Activated gamma-delta T cell treated with Interleukin-2 at 50 U/mL for 16 hours (primary cell): Measurements from ENCODE around the gene ERGIC1.

ENCODE experiments used
- DNase-seq: peaks from one replicate; pipeline ENCODE4 v3.0.0-alpha.2; 2020

The ERGIC1 gene

GRCh38 chr5:172866802-172867748 is 33.0 kb downstream of the ERGIC1 start:
- DNase-seq: no peak

GRCh38 chr5:172867761-172868435 is 33.8 kb downstream of the ERGIC1 start:
- no peak for DNase-seq

- no peak for DNase-seq
Measured at GRCh38 chr5:172868436-172868923, 34.4 kb downstream of the ERGIC1 start.

- no peak for DNase-seq
Measured at GRCh38 chr5:172868924-172869591, 35.0 kb downstream of the ERGIC1 start.

GRCh38 chr5:172869691-172870090 is 35.6 kb downstream of the ERGIC1 start:
- DNase-seq: no peak

GRCh38 chr5:172870291-172870714 is 36.3 kb downstream of the ERGIC1 start:
- DNase-seq: no peak

GRCh38 chr5:172870715-172871461 is 36.8 kb downstream of the ERGIC1 start:
- DNase-seq: no peak

- DNase-seq: no peak
Measured at GRCh38 chr5:172871536-172871935, 37.5 kb downstream of the ERGIC1 start.

GRCh38 chr5:172871982-172872381 is 37.9 kb downstream of the ERGIC1 start:
- no peak for DNase-seq

GRCh38 chr5:172872997-172873491 is 39.0 kb downstream of the ERGIC1 start:
- DNase-seq: no peak

- no peak for DNase-seq
Measured at GRCh38 chr5:172873513-172873912, 39.5 kb downstream of the ERGIC1 start.

- DNase-seq: no peak
Measured at GRCh38 chr5:172874647-172875504, 40.8 kb downstream of the ERGIC1 start.

GRCh38 chr5:172875505-172876279 is 41.6 kb downstream of the ERGIC1 start:
- no peak for DNase-seq

GRCh38 chr5:172876578-172876977 is 42.5 kb downstream of the ERGIC1 start:
- DNase-seq: no peak

GRCh38 chr5:172877466-172878260 is 43.6 kb downstream of the ERGIC1 start:
- DNase-seq: no peak

- no peak for DNase-seq
Measured at GRCh38 chr5:172878585-172878932, 44.5 kb downstream of the ERGIC1 start.

- no peak for DNase-seq
Measured at GRCh38 chr5:172878933-172879752, 45.1 kb downstream of the ERGIC1 start.

GRCh38 chr5:172881691-172882370 is 47.8 kb downstream of the ERGIC1 start:
- no peak for DNase-seq
